Stimulated activated CD8-positive, alpha-beta memory T cell treated with anti-CD3 and anti-CD28 coated beads, Interleukin-12 subunit alpha, Interleukin-12 subunit beta, amount 100 ng/mL, for 1 hour (primary cell): Measurements from ENCODE around the gene DYNC1I1.

Experiments
- DNase-seq: peaks from one replicate; pipeline ENCODE4 v3.0.0-alpha.2; 2020; ENCODE audit warnings: low read depth

The DYNC1I1 gene

DNA sequence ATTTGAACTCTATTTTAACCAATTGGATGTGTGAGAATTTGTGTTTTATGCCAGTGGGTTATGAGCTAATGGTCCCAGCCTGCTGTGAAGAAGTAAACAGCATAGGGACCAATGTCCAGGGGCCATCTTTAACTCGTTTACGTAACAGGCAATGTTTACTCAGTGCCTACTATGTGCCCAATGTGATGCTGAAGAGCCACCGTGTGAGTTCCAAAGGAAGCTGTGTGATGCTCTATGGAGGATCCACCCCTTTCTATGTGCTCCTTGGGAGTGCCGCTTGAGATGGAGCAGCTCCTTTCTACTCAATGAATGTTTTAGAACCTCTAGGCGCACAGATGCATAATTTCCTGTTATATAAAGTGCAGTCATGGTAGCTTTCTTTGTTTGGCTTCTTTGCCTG is 21.3 kb downstream of the DYNC1I1 start:
- DNase-seq: no peak

DNA sequence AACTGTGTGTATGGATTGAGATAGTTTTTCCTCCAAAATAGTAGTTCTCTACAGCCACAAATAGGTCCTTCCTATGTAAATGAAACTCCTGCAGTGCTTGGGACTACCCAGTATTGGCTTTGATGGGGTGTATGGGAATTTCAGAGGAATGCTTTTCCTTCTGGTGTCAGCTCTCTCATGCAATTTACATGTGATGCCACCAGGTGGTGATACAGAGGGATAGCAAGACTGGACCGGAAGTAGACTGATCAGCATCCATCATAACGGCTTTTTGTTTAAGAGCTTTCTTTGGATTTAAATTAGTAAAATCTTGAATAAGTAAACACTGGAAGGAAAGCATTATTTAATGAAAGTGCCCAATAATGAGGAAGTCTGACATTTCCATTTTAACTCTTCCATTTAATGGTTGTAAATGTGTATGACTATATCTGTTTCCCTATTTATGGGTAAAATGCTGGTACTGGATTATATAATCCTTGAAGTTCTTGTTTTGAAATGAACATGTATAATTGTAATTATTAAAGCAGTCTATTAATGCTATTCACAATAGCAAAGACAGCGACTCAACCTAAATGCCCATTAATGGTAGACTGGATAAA is 22.7 kb downstream of the DYNC1I1 start:
- no peak for DNase-seq

DNA sequence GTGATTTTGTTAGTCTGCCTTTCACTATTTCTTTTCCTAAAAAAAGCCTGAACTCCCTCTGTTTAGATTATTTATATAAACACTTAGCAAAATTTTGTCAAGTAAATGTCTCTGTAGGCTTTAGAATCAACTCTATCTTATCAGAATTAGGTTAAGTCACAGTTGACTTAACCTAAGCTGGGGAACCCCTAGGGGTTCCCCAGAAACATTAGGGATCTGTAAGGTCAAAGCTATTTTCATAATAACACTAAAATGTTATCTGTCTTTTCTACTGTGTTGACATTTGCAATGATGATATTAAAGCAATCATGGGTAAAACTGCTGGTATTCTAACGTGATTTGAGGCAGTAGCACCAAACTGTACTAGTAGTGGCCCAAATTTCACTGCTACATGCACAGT is 24.3 kb downstream of the DYNC1I1 start:
- DNase-seq: no peak

DNA sequence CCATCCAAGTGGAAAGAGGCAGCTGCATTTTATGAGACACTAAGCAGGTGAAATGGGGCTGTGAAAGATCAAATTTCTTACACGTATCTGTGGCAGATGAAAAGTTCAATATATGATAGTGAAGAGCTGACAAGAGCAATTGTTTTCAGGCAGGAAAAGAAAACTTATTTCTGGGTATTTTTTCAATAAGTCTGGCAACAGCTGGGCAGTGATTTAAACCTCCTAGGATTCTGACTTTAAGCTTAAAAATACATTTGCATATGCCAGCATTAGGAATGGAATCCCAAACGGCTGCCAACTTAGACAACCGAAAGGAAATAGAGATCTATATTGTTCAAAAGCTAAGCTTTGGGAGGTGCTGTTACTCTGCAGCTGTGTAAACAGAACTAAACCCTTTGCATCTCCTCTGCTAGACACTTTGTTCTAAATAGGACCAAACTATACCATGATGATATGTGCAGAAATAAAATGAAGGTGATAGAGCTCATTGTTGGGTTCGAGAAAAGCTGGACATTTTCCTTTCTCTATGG is 26.1 kb downstream of the DYNC1I1 start:
- no peak for DNase-seq

DNA sequence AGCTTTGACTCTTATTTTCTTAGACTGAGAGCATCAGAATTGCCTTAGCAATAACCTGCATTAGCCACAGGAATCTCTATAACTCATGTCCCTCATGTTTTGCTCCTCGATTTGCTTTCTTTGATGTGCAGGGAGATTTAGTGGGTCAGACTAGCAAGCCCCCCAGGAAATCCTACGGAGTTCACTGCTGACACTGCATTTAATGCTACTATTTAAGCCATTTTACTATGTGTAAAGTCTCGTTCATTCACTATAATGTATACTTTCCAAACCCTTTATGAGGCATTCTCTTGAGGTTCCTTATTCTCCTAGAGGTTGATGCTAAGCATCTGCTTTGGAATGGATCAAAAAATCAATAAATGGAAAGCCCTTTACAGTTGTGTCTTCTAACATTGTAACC is 28.4 kb downstream of the DYNC1I1 start:
- no peak for DNase-seq

DNA sequence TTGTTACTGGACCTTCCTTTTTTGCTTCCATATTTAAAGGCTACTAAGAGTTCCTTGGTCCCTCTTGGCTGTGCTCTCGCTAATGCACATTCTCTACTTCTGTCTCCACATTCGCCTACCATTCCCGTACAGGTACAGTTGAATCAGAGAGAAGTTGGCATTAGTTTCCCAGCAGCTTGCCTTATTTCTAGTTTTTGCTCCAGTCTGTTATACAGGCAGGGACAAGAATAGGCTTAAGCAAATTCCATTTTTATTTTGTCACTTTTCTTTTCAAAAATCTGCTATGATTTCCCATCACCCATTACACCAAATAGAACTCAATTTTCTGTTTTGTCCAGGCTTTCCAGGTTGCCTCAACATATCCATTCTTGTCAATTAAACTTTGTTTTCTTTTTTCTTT is 29.9 kb downstream of the DYNC1I1 start:
- no peak for DNase-seq

DNA sequence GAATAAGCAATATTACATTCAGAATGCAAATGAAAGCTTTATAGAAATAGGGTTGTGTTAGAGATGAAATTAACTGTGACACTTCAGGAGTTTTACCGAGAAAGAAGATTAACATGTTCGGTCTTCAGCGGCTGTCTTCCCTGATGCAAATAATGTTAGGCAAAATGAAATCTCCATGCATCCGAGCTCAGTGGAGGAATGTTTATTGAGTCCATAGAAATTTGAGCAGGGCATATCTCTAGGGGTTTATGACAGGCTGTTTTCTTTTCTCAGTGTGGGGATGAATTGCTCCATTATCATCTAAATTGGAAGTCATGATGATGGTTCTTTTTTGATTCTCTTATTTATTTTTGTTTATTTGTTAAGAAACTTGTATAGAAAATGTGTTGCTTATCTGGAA is 31.7 kb downstream of the DYNC1I1 start:
- no peak for DNase-seq

DNA sequence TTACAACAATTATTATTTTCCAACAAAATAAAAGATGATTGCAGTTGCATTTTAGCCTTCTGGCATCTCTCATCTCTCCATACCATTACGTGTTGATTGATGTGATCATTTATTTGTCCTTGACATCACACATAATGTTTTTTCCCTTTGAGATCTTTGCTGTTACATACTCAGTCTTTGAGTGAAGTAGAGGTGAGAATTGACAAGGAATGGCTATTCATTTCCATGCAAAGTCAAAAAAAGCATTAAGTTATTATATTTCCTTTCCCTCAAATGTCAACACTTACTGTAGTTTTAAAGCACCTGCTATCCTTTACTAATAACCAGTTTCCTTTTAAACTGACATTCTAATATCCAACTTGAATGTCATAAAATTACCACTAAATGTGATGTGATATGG is 33.6 kb downstream of the DYNC1I1 start:
- no peak for DNase-seq

DNA sequence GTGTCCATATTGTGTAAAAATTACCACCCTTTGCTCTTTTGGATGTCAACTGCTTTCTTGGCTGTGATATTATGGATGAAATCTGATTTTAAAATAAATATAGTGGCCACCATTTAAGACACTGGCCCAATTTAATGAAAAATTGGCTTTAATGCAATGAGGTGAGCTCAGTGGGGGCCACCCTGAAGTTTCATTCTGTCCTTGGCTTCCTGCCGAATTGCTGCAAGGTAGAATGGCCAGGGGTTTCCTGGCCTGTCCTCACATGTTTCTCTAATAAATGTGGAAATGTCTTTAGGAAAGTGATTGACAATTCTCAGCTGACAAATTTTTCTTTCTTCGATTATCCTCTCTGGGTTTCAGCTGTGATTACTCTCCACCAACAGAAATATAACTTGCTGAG is 36.0 kb downstream of the DYNC1I1 start:
- DNase-seq: no peak

DNA sequence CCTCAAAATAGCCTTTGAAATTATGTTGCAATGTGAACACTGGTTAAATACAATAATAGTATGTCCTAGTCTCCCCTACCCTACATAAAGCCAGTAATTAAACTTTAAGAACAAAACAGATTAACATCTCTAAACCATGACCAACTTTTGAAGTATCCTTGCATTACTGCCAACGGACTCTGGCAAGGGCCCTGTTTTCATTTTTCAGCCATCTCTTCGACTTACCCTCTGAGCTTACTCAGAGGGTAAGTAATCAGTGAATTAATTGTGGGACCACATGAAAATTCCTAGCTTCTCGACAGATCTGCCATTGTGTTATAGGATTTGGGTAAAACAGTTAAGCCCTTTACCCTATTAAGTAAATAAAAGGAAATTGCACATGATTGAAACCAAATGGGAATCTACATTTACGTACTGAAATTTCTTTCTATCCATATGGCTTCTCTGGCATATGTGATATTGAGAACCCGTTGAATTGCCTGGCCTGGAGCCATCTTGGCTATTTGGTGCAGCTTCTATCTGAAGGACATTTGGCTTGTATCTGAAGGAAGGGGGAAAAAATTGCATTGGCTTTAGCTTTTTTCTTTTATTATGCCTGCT is 39.6 kb downstream of the DYNC1I1 start:
- DNase-seq: no peak

DNA sequence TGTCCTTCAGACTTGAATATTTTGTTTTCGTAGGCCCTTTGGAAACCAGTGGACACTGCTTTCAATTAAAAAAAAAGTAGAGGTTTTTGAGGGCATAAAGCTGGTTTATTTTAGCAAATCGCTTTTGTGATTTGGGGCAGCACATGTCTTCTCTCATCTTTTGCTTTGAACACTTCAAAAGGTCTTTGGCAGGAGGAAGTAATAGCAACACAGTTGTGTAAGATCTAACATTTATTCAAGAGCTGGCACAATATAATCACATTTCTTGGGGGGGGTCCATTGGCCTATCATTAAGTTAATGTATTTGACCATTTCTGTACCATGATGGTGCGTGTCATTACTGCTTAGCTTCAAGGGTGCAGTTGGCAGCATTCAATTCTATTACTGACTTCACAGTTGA is 42.4 kb downstream of the DYNC1I1 start:
- no peak for DNase-seq

DNA sequence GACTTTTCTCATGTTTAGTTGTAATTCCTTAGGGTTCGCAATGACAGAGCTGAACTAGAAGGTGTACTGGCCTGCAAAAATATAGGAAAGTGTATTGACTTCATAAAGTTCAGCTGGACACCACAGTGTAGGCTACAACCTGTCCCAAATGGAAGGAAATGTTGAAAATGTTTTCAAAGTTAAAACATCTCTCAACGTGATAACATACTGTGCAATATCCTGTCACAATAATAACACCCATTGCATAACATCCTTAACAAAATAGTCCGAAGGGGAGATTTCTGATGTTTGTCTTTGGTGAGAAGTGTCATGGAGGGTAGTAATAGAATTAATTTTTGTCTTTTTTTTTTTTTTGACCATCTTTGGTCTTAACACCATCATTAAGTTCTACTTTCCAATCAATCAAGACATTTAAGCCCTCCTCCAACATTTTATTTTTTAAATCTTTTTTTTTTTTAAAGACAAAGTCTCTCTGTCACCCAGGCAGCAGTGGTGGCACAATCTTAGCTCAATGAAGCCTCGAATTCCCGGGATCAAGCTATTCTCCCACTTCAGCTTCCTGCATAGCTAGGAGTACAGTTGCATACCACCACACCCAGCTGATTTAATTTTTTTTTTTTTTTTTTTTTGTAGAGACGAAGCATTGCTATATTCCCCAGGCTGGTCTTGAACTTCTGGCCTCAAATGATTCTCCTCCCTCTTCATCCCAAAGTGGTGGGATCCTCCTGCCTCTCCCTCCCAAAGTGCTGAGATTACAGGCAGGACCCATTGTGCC is 45.7 kb downstream of the DYNC1I1 start:
- DNase-seq: no peak

DNA sequence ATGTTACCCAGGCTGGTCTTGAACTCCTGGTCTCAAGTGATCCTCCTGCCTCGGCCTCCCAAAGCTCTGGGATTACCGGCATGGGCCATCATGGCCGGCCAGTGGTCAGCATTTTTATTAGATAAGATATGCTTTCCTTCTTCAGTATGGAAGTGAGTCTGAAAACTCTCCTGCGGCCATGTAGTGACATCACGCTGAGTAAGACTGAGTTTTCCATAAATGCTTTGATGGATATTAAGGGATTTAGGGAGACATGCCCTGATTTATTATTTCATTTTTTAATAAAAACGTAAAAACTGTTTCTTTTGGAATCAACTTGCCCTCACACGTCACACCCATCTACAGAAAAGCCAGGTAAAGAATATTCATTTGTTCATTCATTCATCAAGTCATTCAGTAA is 48.4 kb downstream of the DYNC1I1 start:
- no peak for DNase-seq

DNA sequence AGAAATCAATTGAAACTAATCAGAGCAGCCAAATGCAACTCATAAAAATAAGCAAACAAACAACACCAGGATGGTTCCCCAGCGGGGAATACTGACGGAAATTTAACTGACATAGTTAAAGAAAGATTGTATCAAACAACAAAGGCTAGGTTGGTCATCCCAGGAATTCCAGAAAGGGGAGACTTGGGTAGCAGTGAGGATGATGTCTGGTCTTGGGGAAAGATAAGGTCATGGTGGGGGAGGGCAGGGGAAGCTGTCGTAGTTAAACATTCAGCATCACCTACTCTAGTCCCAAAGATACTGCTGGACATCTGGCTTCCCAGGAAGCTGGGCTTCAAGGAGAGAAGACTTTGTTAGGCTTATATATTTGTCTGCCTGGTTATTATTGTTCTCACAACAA is 50.4 kb downstream of the DYNC1I1 start:
- DNase-seq: no peak

DNA sequence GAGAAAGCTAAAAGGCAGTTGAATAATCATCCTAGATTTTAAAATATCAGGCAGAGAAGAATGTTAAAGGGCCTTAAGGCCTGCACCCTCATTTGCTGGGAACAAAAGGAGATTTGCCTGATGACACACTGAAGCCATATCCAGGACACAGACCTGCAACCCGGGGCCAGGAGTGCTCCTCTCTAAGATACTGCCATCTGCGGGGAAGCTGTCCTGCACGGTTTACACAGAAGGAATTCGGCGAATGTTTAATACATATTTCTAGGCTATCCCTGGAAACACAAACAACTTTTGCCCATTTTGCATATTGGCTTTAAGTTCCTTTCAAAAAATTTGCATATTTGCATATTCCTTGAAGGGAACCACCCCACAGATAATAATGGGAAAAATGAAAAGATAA is 52.3 kb downstream of the DYNC1I1 start:
- no peak for DNase-seq

DNA sequence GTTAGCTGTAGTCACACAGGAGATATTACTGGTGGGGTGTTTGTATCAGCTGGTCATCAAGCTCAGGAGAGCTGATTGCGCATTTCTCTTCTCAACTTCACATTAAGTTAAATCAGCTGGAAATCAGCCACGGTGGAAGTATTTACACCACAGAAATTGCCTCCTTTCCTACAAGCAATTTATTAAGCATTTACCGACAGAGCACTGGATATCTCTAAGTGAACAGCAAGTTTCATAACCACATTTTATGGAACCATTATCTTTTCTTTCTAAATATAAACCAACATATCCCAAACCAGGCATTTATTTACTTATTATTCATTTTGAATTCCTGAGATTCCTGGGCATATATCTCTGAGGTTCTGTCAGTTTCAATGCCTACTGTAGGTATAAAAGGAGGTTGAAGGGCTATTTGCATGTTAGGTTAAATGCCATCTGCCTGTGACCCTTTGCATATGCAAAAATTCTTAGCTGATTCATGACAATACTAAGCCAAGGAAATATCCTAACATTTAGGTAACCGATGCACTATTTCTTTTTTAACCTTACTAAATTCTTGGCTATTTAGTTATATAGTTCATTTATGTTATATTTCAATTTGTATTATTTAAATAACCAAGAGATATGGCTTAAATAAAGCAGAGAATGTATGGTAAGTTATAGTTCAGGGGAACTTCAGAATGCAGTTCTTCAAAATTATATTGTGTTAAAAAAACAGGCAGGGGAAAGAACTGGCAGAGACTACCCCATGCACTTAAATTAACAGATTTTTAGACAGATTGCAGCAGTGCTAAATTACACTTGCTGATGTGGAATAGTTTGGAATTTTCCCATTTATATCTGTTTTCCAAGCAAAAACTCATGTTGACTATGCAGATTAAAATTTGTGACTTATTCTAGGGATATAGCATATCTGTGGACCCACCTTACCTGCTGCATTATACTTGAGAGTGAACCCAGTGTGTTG is 56.8 kb downstream of the DYNC1I1 start:
- no peak for DNase-seq

DNA sequence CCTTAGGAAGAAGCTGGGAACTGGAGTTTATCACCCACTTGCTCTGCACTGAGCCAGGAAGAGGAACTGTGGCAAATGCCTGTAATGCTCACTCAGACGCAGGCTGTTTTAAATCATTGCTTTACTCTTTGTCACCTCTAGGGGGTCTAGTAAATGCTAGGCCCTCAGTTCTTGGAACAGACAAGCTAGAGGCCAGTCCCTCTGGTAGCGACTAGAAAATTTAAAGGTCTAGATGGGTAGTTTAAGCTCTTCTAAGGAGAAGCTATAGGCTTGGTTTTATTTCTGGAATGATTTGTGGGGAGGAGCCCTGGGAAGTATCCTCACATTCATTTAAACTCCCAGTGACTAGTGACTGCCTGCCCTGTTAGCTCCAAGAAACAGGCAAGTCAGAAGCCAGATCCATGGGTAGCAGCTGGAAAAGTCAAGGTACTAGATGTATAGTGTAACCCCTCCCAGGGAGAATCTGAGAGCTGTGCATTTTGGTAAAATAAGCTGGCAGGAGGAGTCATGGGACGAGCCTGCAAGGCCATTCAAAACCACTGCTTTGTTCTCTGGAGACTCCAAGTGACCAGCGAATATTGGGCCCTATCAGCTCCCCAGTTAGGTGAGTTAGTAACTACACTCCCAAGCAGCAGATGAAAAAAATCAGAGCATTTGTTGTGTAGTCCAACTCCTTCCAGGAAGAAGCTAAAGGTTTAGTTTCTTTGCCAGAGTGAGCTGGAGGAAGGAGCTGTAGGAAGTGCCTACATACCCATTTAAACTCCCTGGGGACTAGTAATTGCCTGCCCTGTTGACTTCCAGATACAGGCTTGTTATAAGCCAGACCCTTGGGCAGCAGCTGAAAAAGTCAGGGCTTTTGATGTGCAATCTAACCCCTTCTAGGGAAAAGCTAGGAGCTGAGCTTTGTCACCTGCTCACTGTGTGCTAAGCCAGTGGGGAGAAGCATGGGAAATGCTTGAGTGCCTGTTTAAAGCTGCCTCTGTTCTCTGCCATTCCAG is 68.9 kb downstream of the DYNC1I1 start:
- no peak for DNase-seq

DNA sequence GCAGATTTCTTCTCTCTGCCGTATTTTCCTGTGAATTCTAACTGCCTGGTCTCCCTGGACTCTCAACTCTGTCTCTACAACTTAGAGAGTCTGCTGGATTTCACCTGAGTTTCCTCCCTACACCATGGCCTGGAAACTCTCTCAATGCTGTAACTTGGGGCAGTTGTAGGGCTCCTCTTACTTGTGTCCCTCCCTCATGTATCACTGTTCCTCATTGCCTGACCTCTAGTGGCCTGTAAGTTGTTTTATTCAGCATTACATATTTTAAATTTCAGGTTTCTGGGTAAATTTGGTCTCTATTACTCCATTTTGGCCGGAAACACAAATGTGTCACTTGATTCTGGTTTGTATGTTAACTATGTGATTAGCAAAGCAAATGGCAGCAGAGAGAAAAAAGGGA is 70.9 kb downstream of the DYNC1I1 start:
- DNase-seq: no peak

DNA sequence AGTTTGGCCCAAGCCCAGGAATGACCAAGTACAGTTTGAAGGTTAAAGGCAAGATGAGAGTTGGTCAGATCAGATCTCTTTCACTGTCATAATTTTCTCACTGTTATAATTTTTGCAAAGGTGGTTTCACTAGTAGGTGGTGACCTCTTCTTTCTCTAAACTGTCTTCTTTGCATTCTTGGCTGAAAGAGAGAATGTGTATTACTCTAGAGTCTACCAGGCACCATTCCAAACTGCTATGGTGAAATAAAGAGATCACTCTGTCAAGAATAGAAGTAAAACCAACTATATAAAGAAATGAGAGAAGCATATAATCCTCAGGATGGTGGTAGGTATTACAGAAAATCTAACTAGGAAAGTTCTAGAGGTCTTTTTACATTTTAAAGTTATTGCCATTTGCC is 72.7 kb downstream of the DYNC1I1 start:
- DNase-seq: no peak

DNA sequence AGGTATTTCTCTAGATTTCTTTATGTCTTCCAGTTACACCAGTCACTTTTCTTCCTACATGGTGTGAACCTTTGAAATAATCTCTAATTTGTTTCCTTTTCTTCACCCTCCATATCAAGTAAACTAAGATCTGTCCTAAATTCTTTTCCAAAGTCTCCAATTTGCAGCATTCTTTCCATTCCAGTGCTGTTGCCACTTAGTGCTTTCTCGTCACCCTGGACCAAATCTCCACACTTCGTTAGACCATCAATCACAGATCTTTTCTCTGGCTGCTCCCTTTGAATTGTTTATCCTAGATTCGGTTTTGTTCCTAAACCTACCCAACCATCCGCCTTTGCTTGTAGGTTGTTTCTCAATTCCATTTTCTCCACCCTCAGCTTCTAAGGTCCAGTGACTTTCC is 74.7 kb downstream of the DYNC1I1 start:
- DNase-seq: no peak

DNA sequence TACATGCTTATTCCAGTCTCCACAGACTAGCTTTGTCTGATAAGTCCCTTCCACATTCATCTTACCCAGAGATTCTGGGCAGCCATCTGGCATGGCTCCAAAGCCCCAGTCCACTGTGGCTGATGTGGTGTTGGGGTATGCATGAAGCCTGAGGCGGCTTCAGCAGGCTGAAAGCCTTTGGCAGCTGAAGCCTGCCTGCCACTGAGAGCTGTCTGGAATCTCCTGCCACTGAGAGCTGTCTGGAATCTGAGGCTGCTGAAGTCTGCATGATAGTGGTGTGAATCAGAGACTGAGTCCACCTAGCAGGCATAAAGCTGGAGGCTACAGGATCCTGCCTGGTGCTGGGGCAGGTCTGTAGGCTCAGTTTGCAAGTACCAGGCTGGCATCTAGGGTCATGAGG is 87.1 kb downstream of the DYNC1I1 start:
- DNase-seq: no peak
